ENCODE measurements around the gene RPS6KA4. TPM values are rescaled to one million over a fixed set of nuclear protein-coding genes. Genes with fewer than 3 reads are reported as not detected.

Gene RPS6KA4
- total and polyA plus RNA-seq, 2 of the 13 experiments (the other 11 are each of a cell fraction or from before 2014, with no cell fraction given): 8.9 to 14.2 TPM

DNA sequence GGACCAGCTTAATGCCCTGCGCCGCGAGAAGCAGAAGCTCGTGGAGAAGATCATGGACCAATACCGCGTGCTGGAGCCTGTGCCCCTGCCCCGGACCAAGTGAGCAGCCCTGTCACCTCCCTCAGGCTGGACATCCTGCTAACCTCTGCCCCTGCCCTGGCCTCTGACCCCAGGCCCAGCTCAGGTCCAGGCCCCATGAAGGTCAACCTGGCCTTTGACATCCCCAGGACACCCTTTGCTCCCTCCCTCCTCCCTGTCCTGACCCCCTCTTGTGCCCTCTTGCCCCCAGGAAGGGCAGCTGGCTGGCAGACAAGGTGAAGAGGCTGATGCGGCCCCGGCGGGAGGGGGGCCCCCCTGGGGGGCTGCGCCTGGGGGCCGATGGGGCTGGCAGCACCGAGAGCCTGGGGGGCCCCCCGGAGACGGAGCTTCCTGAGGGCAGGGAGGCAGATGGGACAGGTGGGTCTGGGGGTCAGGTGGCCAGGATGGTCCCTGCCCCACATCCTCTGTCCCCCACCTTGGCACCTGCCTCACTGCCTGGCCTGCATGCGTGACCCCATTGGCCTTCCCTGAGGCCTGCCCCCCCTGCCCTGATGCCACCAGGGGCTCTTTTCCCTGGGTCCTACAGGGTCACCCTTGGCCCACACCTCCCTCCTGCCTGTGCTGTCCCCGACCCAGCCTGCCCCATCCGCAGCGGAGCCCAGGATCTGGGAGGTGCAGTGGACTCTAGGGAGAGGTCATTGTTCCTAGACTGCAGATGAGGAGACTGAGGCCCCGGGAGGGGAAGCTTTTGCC is 5.1 kb upstream of the RPS6KA4 start:
- intact Hi-C loops (cut with micrococcal nuclease; ENCODE audit: unreplicated experiment): no loop called here
- Histone ChIP-seq H3K27me3 (ENCODE audit: control insufficient read depth in 1 of 2, insufficient read depth in 2 of 2, low read length in 2 of 2) (peaks cover 2 to 26% of the 10 kb centered on the region in 2 experiments; a peak in 3 of 5 replicates), H4K20me1 (ENCODE audit: insufficient read depth, low read length) (no peaks in the 10 kb centered on the region), H3K4me1 (ENCODE audit: insufficient read depth, low read length) (peaks cover 49% of the 10 kb centered on the region), H3K9ac (ENCODE audit: insufficient read depth, low read depth, low read length) (no peak overlapping the region), H3K4me3 (replicated peaks in 1 of 3; ENCODE audit: insufficient read depth in 1 of 3, low read depth in 2 of 3, low read length in 3 of 3) (peak overlapping the region in 1 of 3 experiments; percentile 19; a peak in 1 of 6 replicates), H2AFZ (ENCODE audit: low read length) (no peak overlapping the region), H3K9me3 (ENCODE audit: low read length) (no peaks in the 10 kb centered on the region), H3K79me2 (ENCODE audit: insufficient read depth, low read length) (no peaks in the 10 kb centered on the region), H3K4me2 (ENCODE audit: low read depth, low read length) (peak overlapping the region; percentile 29; the same call in 1 of the 2 replicates), H3K27ac (ENCODE audit: extremely low read length, insufficient read depth, low read length) (no peak overlapping the region), H3K36me3 (replicated peaks in 1 of 2; ENCODE audit: control insufficient read depth in 1 of 2, insufficient read depth in 2 of 2, low read length in 2 of 2) (no peaks in the 10 kb centered on the region)
- no peak for ATAC-seq
- ChIA-PET POLR2A (interaction anchor here (1.2 to 6.5 kb wide), 4 partner anchors 10 to 49 kb away, joined by 3 to 61 read pairs (median 10); partner anchors contain the start of genes ESRRA, PRDX5 and TRMT112), CTCF (ENCODE audit: low intra/inter-chr PET ratio, low total read pairs) (no interaction called here)
- DNase-seq (ENCODE audit: low spot score): no peak
- WGBS (ENCODE audit: low lambda C conversion rate): 0% methylated on average over 7 of the region's 20 CpGs
- no TSS peak for BruUV-seq (replicated peaks)
- in situ Hi-C loops (cut with HindIII; ENCODE audit: extremely low pct_ligation_motif_present, low pct_unique_long_range_greater_than_20kb): no loop called here
- no peak for FAIRE-seq
- 0 out of 2 replicates have a peak, but pooled peaks have one; percentile 28 for TF ChIP-seq ZNF350 (CRISPR knock-in tag; IDR thresholded peaks at IDR 0.05; ENCODE audit: borderline replicate concordance, low read depth)
- TF ChIP-seq RXRA (CRISPR knock-in tag; IDR thresholded peaks at IDR 0.05): peak; percentile 57; the same call in 1 of the 2 replicates
- TF ChIP-seq, protein P1, sequence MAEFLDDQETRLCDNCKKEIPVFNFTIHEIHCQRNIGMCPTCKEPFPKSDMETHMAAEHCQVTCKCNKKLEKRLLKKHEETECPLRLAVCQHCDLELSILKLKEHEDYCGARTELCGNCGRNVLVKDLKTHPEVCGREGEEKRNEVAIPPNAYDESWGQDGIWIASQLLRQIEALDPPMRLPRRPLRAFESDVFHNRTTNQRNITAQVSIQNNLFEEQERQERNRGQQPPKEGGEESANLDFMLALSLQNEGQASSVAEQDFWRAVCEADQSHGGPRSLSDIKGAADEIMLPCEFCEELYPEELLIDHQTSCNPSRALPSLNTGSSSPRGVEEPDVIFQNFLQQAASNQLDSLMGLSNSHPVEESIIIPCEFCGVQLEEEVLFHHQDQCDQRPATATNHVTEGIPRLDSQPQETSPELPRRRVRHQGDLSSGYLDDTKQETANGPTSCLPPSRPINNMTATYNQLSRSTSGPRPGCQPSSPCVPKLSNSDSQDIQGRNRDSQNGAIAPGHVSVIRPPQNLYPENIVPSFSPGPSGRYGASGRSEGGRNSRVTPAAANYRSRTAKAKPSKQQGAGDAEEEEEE (CRISPR knock-in tag; IDR thresholded peaks at IDR 0.05; ENCODE audit: borderline replicate concordance): no peak
- TF ChIP-seq NR2C2 (CRISPR knock-in tag; IDR thresholded peaks at IDR 0.05; ENCODE audit: borderline replicate concordance): peak; percentile 93
- 0 out of 2 replicates have a peak, but pooled peaks have one; percentile 49 for TF ChIP-seq MTA1 (CRISPR knock-in tag; IDR thresholded peaks at IDR 0.05; ENCODE audit: borderline replicate concordance)
- TF ChIP-seq, protein P2, sequence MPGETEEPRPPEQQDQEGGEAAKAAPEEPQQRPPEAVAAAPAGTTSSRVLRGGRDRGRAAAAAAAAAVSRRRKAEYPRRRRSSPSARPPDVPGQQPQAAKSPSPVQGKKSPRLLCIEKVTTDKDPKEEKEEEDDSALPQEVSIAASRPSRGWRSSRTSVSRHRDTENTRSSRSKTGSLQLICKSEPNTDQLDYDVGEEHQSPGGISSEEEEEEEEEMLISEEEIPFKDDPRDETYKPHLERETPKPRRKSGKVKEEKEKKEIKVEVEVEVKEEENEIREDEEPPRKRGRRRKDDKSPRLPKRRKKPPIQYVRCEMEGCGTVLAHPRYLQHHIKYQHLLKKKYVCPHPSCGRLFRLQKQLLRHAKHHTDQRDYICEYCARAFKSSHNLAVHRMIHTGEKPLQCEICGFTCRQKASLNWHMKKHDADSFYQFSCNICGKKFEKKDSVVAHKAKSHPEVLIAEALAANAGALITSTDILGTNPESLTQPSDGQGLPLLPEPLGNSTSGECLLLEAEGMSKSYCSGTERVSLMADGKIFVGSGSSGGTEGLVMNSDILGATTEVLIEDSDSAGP (CRISPR knock-in tag; IDR thresholded peaks at IDR 0.05; ENCODE audit: borderline replicate concordance): peak; percentile 16; the same call in 1 of the 2 replicates
- TF ChIP-seq, protein P3, sequence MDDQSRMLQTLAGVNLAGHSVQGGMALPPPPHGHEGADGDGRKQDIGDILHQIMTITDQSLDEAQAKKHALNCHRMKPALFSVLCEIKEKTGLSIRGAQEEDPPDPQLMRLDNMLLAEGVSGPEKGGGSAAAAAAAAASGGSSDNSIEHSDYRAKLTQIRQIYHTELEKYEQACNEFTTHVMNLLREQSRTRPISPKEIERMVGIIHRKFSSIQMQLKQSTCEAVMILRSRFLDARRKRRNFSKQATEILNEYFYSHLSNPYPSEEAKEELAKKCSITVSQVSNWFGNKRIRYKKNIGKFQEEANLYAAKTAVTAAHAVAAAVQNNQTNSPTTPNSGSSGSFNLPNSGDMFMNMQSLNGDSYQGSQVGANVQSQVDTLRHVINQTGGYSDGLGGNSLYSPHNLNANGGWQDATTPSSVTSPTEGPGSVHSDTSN (CRISPR knock-in tag; IDR thresholded peaks at IDR 0.05; ENCODE audit: borderline replicate concordance): no peak
- TF ChIP-seq ZSCAN22 (CRISPR knock-in tag; IDR thresholded peaks at IDR 0.05): peak; percentile 91
- no peak for TF ChIP-seq MAZ (IDR thresholded peaks at IDR 0.05; ENCODE audit: borderline replicate concordance, low read depth, low read length)
- TF ChIP-seq MAZ (CRISPR knock-in tag; IDR thresholded peaks at IDR 0.05; ENCODE audit: low read depth): no peak
- peak; percentile 20 for TF ChIP-seq RBM39 (IDR thresholded peaks at IDR 0.05; ENCODE audit: low read depth, low read length, poor library complexity, severe bottlenecking)
- peak; percentile 94 for TF ChIP-seq ESRRA (CRISPR knock-in tag; IDR thresholded peaks at IDR 0.05; ENCODE audit: low read depth)
- TF ChIP-seq ZFAT (CRISPR knock-in tag; conservative IDR thresholded peaks at IDR 0.05): no peak
- 0 out of 2 replicates have a peak, but pooled peaks have one; percentile 33 for TF ChIP-seq ZSCAN25 (CRISPR knock-in tag; IDR thresholded peaks at IDR 0.05)
- TF ChIP-seq NR2F1 (CRISPR knock-in tag; IDR thresholded peaks at IDR 0.05): peak; percentile 35 to 80; a peak in 2 of 4 replicates
- no peak for TF ChIP-seq JUND (CRISPR knock-in tag; IDR thresholded peaks at IDR 0.05)
- no peak for TF ChIP-seq ZSCAN21 (CRISPR knock-in tag; IDR thresholded peaks at IDR 0.05; ENCODE audit: borderline replicate concordance)
- TF ChIP-seq NONO (IDR thresholded peaks at IDR 0.05): no peak
- no peak for TF ChIP-seq NONO (CRISPR knock-in tag; conservative IDR thresholded peaks at IDR 0.05)
